ENCODE results near the gene GRID1. TPM values are rescaled to one million over a fixed set of nuclear protein-coding genes. Genes with fewer than 3 reads are reported as not detected.

The GRID1 gene
- total RNA-seq, 1 donor from 2014 or later = under 0.01 TPM

DNA sequence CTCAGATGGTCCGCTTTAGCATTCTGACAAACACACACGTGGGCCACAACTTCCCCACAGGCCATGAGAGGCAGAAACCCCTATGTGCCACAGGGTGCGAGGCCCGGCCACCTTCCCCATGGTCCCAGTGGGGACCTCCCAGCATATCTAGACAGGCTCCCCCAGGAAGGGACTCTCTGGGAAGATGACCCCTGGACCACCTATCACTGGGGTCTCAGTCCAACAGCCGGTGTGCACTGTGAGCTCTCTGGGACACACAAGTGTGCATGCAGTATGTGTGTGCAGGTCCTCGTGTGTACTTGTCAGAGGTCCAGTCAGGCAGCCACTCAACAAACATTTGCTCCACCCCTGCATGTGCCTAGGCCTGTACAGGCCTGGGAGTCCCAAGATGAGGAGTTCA is 18.7 kb downstream of the GRID1 start:
- FAIRE-seq (no peak), DNase-seq (ENCODE audit: low read depth) (no peak)
- Histone ChIP-seq H3K36me3 (ENCODE audit: control insufficient read depth, insufficient read depth, low read length) (no peaks in the 10 kb centered on the region), H3K4me3 (ENCODE audit: low read depth, low read length) (no peak overlapping the region), H3K27me3 (ENCODE audit: control insufficient read depth, insufficient read depth, low read length) (peaks cover 5% of the 10 kb centered on the region)
- TF ChIP-seq, protein P1, sequence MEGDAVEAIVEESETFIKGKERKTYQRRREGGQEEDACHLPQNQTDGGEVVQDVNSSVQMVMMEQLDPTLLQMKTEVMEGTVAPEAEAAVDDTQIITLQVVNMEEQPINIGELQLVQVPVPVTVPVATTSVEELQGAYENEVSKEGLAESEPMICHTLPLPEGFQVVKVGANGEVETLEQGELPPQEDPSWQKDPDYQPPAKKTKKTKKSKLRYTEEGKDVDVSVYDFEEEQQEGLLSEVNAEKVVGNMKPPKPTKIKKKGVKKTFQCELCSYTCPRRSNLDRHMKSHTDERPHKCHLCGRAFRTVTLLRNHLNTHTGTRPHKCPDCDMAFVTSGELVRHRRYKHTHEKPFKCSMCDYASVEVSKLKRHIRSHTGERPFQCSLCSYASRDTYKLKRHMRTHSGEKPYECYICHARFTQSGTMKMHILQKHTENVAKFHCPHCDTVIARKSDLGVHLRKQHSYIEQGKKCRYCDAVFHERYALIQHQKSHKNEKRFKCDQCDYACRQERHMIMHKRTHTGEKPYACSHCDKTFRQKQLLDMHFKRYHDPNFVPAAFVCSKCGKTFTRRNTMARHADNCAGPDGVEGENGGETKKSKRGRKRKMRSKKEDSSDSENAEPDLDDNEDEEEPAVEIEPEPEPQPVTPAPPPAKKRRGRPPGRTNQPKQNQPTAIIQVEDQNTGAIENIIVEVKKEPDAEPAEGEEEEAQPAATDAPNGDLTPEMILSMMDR (IDR thresholded peaks at IDR 0.05; ENCODE audit: insufficient read depth, low read length, severe bottlenecking) = no peak

DNA sequence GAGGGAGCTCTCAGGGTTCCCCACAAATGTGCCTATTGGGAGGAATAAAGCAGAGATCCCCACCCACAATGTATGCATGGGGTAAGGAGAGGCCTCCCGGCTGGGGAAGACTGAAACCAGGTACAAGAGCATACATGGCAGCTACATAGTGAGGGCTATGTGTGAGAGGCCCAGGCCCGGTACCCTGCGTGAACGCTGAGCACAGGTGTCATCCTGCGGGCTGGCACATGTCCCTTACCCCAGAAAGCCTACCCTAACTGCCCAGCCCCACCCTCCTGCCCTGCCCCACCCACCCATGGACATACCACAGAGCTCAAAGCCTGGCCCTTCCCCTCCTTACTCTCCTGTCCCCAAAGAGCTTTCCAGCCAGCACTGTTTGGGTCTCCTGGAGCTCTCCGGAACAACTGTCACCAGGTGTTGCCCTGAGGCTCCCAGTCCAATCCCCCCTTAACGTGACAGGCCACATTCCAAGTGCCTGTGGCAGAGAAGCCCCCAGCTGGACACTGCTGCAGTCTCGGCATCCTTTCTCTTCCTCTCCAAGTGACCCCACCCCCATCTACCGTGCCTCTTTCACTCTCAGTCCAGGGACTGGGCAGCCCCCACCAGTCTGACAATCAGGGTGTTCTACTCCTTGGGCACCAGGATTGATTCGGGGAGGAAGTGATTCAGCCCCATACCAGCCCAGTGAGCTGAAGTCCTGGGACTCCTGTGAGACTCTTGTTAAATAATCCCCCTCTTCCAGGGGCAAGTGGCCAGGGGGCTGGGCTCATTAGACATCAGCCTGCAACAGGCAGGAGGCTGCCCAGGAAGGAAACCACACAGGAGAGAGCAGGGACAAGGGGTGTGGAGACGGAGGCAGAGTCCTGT is 19.6 kb downstream of the GRID1 start:
- no peak for FAIRE-seq
- H3K4me3 ChIP-seq (ENCODE audit: low read depth, low read length) = no peak overlapping the region
- TF ChIP-seq, protein P1 (IDR thresholded peaks at IDR 0.05; ENCODE audit: insufficient read depth, low read length, severe bottlenecking) = no peak
- DNase-seq (ENCODE audit: low read depth) = no peak
- no peaks in the 10 kb centered on the region for H3K36me3 ChIP-seq (ENCODE audit: control insufficient read depth, insufficient read depth, low read length)
- H3K27me3 ChIP-seq (ENCODE audit: control insufficient read depth, insufficient read depth, low read length) = peaks cover 5% of the 10 kb centered on the region

DNA sequence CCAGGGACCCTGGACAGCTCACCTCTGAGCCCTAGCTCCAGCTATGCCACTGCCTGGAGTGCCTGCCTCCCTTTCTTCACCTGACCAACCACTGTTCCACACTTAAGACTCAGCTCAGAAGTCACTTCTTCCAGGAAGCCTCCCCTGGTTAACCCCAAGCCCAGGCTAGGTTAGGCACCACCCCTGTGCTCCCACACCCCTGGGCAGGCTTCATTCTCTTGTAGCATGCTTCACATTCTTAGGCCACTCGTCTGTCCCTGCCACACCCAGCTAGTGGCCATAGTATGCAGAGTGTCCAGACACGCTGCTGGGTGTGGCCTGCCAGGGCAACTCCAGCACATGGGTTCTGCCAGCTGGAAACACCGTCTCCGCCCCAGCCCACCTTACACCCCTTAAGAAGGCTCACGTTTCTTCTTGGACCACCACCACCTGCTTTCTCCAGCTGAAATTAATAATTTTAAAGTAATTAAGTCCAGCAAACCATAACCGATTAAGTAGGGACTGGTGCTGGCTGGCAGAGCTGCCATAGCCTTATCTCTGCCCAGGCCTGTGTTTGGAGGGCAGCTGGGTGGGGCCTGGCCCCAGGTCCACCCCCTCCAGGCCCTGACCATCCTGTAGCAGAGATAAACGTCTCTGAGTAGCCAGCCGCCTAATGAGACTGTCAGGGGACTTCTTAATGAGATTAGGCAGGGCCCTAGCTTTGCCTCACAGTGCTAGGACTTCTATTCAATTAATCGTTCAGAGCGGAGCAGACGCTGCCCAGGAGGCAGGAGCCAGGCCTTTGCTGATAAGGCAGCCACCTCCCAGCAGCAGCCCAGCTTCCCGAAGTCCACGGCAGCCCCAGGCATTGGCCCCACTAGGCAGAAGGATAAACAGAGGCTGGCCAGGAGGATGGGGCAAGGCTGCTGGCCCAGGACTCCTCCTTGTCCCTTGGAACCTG is 20.5 kb downstream of the GRID1 start:
- DNase-seq (ENCODE audit: low read depth) = peak; percentile 35
- Histone ChIP-seq H3K4me3 (ENCODE audit: low read depth, low read length) (no peak overlapping the region), H3K27me3 (ENCODE audit: control insufficient read depth, insufficient read depth, low read length) (peaks cover 2% of the 10 kb centered on the region), H3K36me3 (ENCODE audit: control insufficient read depth, insufficient read depth, low read length) (no peaks in the 10 kb centered on the region)
- TF ChIP-seq, protein P1 (IDR thresholded peaks at IDR 0.05; ENCODE audit: insufficient read depth, low read length, severe bottlenecking) = no peak
- no peak for FAIRE-seq

DNA sequence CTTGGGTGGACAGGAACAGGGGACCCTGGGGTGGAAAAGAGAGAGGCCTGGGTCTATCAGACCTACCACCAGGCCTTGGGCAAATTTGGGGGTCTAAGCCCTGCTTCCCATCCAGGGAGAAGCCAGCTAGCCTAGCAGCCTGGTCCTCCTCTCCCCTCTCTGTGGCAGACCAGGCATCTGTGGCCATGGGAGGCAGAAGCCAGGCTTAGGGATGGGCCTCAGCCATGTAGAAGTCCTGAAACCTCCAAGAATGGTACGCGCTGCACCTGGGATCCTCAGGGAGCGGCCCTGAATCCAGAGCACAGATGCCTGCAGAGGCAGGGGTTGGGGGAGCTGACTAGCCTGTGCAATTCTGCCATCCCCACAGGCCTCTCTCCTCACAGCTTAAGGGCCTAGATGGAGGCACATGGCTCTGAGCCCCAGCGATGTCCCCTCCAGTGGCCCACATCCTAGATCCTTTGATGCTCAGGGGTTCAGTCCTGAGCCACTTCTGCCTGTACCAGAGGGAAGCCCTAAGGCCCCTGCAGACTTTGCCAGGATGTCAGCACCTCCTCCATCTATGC is 21.2 kb downstream of the GRID1 start:
- Histone ChIP-seq H3K36me3 (ENCODE audit: control insufficient read depth, insufficient read depth, low read length) (no peaks in the 10 kb centered on the region), H3K4me3 (ENCODE audit: low read depth, low read length) (no peak overlapping the region), H3K27me3 (ENCODE audit: control insufficient read depth, insufficient read depth, low read length) (peaks cover 2% of the 10 kb centered on the region)
- FAIRE-seq (peak; percentile 89), DNase-seq (ENCODE audit: low read depth) (no peak)
- TF ChIP-seq, protein P1 (IDR thresholded peaks at IDR 0.05; ENCODE audit: insufficient read depth, low read length, severe bottlenecking) = no peak

DNA sequence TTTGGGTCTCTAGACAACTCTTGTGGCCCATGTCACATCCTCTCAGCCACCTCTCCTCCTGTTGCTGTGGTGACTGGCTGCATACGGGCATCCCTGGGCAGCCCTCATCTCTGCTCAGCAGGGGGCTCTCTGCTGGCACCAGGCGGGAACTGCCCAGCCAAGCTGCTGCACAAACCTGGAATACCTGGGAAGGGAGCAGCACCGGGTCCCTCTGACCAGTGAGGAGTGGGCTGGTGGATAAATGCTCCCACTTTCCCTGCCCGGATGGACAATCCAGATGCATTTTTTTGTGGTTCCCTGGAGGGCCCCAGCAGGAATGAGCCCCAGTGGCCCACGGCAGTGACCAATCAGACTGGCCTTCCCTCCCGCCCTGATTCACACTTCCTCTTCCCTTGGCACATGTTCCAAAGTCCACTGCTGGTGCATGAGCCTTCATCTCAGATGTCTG is 21.9 kb downstream of the GRID1 start:
- TF ChIP-seq, protein P1 (IDR thresholded peaks at IDR 0.05; ENCODE audit: insufficient read depth, low read length, severe bottlenecking) = no peak
- H3K27me3 ChIP-seq (ENCODE audit: control insufficient read depth, insufficient read depth, low read length) = no peaks in the 10 kb centered on the region
- no peak for FAIRE-seq
- no peaks in the 10 kb centered on the region for H3K36me3 ChIP-seq (ENCODE audit: control insufficient read depth, insufficient read depth, low read length)
- no peak for DNase-seq (ENCODE audit: low read depth)
- H3K4me3 ChIP-seq (ENCODE audit: low read depth, low read length) = no peak overlapping the region

Data from bronchial epithelial cell (primary cell).